ENCODE measurements around the gene TTC13. TPM values are rescaled to one million over a fixed set of nuclear protein-coding genes. Genes with fewer than 3 reads are reported as not detected.
A peak's percentile ranks its signal among the peaks of the same experiment; 100 is the strongest.

The TTC13 gene
- total RNA-seq, 2 experiments from 2014 or later: 24.9 to 25.0 TPM

DNA sequence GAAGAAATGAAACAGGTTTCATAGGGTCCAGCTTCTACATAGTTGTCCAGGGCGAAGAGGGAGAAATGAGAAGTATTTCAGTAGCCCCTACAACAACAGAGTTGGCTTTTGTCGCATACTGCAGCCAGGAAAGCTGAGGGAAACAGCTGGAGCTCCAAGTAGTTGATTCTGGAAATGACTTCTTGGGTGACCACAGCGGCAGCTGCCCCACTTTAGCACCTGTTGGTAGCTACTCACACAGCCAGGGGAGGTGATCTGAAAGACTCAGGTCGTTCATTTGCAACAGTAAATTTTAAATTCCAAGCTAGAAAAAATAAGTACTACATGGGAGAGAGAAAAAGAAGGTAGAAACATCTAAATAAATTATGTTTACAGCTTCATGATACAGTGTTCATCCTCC is 2.3 kb downstream of the TTC13 start:
- peak overlapping the region; percentile 99 for H3K4me3 Mint-ChIP-seq
- Histone ChIP-seq H3K4me1 (ENCODE audit: insufficient read depth, low read length) (peaks cover 68% of the 10 kb centered on the region), H3K9me3 (ENCODE audit: control insufficient read depth in 1 of 2, insufficient read depth in 1 of 2, low read length in 2 of 2) (no peaks in the 10 kb centered on the region), H3K36me3 (ENCODE audit: insufficient read depth, low read length) (peaks cover 14% of the 10 kb centered on the region), H3K4me3 (ENCODE audit: low read length) (no peak overlapping the region), H3K27me3 (ENCODE audit: control insufficient read depth in 1 of 2, insufficient read depth in 2 of 2, low read length in 2 of 2) (no peaks in the 10 kb centered on the region), H3K27ac (ENCODE audit: low read depth in 1 of 2, low read length in 2 of 2) (no peak overlapping the region)
- ATAC-seq (ENCODE audit: poor library complexity): no peak
- peaks cover 34% of the 10 kb centered on the region for H3K36me3 Mint-ChIP-seq (ENCODE audit: low read depth)
- CTCF ChIA-PET: no interaction called here
- no peaks in the 10 kb centered on the region for H3K27me3 Mint-ChIP-seq
- intact Hi-C loops (cut with DNase I, micrococcal nuclease): loop anchor here (5.0 to 10.0 kb wide), 4 partner anchors 236 to 551 kb away; partner anchors contain the start of genes COG2 (in 1 of the 2), EXOC8 (in 1 of the 2), SPRTN (in 1 of the 2) and TSNAX (in 1 of the 2)
- TF ChIP-seq, protein P1, sequence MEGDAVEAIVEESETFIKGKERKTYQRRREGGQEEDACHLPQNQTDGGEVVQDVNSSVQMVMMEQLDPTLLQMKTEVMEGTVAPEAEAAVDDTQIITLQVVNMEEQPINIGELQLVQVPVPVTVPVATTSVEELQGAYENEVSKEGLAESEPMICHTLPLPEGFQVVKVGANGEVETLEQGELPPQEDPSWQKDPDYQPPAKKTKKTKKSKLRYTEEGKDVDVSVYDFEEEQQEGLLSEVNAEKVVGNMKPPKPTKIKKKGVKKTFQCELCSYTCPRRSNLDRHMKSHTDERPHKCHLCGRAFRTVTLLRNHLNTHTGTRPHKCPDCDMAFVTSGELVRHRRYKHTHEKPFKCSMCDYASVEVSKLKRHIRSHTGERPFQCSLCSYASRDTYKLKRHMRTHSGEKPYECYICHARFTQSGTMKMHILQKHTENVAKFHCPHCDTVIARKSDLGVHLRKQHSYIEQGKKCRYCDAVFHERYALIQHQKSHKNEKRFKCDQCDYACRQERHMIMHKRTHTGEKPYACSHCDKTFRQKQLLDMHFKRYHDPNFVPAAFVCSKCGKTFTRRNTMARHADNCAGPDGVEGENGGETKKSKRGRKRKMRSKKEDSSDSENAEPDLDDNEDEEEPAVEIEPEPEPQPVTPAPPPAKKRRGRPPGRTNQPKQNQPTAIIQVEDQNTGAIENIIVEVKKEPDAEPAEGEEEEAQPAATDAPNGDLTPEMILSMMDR (IDR thresholded peaks at IDR 0.05): no peak
- H3K9me3 Mint-ChIP-seq: no peaks in the 10 kb centered on the region
- H3K27ac Mint-ChIP-seq: peak overlapping the region; percentile 94
- POLR2A ChIA-PET: interaction anchor here (0.9 to 4.1 kb wide), 3 partner anchors 8 to 64 kb away, joined by 3 to 28 read pairs (median 4); partner anchors contain the start of gene FAM89A
- H3K4me1 Mint-ChIP-seq (ENCODE audit: low read depth): peaks cover 54% of the 10 kb centered on the region
- no peak for DNase-seq

DNA sequence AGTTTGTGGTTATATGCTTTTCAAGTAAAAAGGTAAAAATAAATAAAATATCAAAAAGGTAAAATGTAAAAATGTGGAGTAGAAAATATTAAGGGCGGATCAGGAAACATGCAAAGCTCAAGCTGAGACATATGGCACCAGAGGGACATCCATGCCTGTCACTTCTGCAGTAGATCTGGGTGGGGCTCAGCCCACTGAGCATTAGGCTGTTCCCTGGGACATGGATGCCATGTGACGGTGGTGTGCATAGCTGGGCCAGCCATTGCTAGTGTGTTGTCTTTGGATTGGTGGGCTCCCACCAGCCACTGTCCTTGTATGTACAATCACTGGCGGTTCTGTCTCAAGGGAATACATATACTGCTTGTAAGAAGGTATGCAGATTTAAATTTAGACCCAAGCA is 3.0 kb downstream of the TTC13 start:
- no peak for DNase-seq
- H3K4me1 ChIP-seq (ENCODE audit: insufficient read depth, low read length): peaks cover 68% of the 10 kb centered on the region
- peaks cover 11% of the 10 kb centered on the region for H3K36me3 ChIP-seq (ENCODE audit: insufficient read depth, low read length)
- H3K4me3 ChIP-seq (ENCODE audit: low read length): no peak overlapping the region
- Mint-ChIP-seq H3K27me3 (no peaks in the 10 kb centered on the region), H3K4me1 (ENCODE audit: low read depth) (peaks cover 58% of the 10 kb centered on the region), H3K36me3 (ENCODE audit: low read depth) (peaks cover 34% of the 10 kb centered on the region), H3K9me3 (no peaks in the 10 kb centered on the region), H3K4me3 (peak overlapping the region; percentile 99), H3K27ac (peak overlapping the region; percentile 94)
- TF ChIP-seq, protein P1 (IDR thresholded peaks at IDR 0.05): no peak
- no peak for ATAC-seq (ENCODE audit: poor library complexity)
- H3K27ac ChIP-seq (ENCODE audit: low read depth in 1 of 2, low read length in 2 of 2): no peak overlapping the region
- ChIA-PET POLR2A (interaction anchor here (1.0 to 4.1 kb wide), 2 partner anchors 25 to 65 kb away, joined by 3 to 28 read pairs; partner anchors contain the start of gene FAM89A), CTCF (interaction anchor here (0.6 to 1.0 kb wide), 2 partner anchors 53 to 66 kb away, joined by 3 read pairs; no protein-coding TSS in a partner anchor)
- H3K27me3 ChIP-seq (ENCODE audit: control insufficient read depth in 1 of 2, insufficient read depth in 2 of 2, low read length in 2 of 2): no peaks in the 10 kb centered on the region
- H3K9me3 ChIP-seq (ENCODE audit: control insufficient read depth in 1 of 2, insufficient read depth in 1 of 2, low read length in 2 of 2): no peaks in the 10 kb centered on the region
- intact Hi-C loops (cut with DNase I, micrococcal nuclease): loop anchor here (5.0 to 10.0 kb wide), 4 partner anchors 237 to 552 kb away; partner anchors contain the start of genes COG2 (in 1 of the 2), EXOC8 (in 1 of the 2), SPRTN (in 1 of the 2) and TSNAX (in 1 of the 2)

- Mint-ChIP-seq H3K4me3 (peak overlapping the region; percentile 52), H3K27ac (peak overlapping the region; percentile 77), H3K36me3 (ENCODE audit: low read depth) (peaks cover 28% of the 10 kb centered on the region), H3K9me3 (no peaks in the 10 kb centered on the region), H3K27me3 (no peaks in the 10 kb centered on the region), H3K4me1 (ENCODE audit: low read depth) (peaks cover 78% of the 10 kb centered on the region)
- TF ChIP-seq, protein P1 (IDR thresholded peaks at IDR 0.05): no peak
- POLR2A ChIA-PET: interaction anchor here (0.7 to 3.6 kb wide), 10 partner anchors 9 to 1092 kb away, joined by 3 to 23 read pairs (median 3); partner anchors contain the start of gene FAM89A
- intact Hi-C loops (cut with DNase I, micrococcal nuclease): loop anchor here in 1 of 2 experiments (10.0 kb wide), 1 partner anchor 328 kb away; the partner anchor contains the start of gene COG2
- peak overlapping the region; percentile 50 to 52 for H3K27ac ChIP-seq (ENCODE audit: low read depth in 1 of 2, low read length in 2 of 2)
- CTCF ChIA-PET: no interaction called here
- peak overlapping the region; percentile 2 for H3K4me3 ChIP-seq (ENCODE audit: low read length)
- H3K27me3 ChIP-seq (ENCODE audit: control insufficient read depth in 1 of 2, insufficient read depth in 2 of 2, low read length in 2 of 2): no peaks in the 10 kb centered on the region
- H3K9me3 ChIP-seq (ENCODE audit: control insufficient read depth in 1 of 2, insufficient read depth in 1 of 2, low read length in 2 of 2): no peaks in the 10 kb centered on the region
- H3K36me3 ChIP-seq (ENCODE audit: insufficient read depth, low read length): peaks cover 20% of the 10 kb centered on the region
- ATAC-seq (ENCODE audit: poor library complexity): peak; percentile 86
- peak in 13 of 14 experiments; percentile 40 to 88 (median 55) for DNase-seq
- peaks cover 59% of the 10 kb centered on the region for H3K4me1 ChIP-seq (ENCODE audit: insufficient read depth, low read length)
These were observed 5.8 kb downstream of the TTC13 start for GRCh38 chr1:230972855-230973271.
